GM19239 (cell line): ENCODE results near the gene EXOC2.

ENCODE experiments used
- DNase-seq: peaks from one replicate; pipeline ENCODE4 v3.0.0; 2011; ENCODE audit warnings: low spot score; ENCODE audit not compliant: insufficient read length
- FAIRE-seq: peaks from 2 replicates; lab custom pipeline; 2011; peaks lifted over from hg19 to GRCh38; lab: Jason Lieb, UNC

Gene EXOC2

GRCh38 chr6:436308-437036, 256.5 kb downstream of the EXOC2 start:
- no peak for FAIRE-seq

GRCh38 chr6:435441-436307, 257.3 kb downstream of the EXOC2 start:
- FAIRE-seq: no peak
- DNase-seq: no peak

More at GRCh38 chr6:436308-437036, 256.5 kb downstream of the EXOC2 start:
- DNase-seq: no peak
